MM.1S (cell line): ENCODE measurements around the gene C5AR1.
"Not testable (repeated sequence)": the region's sequence is repeated elsewhere in the genome, so short reads cannot be mapped to it uniquely, and the experiment has no call there.

Experiments used
- DNase-seq: peaks from one replicate; pipeline ENCODE4 v3.0.0-alpha.2; 2015
- H2AFZ ChIP-seq: fragments of 300-600 bp; sonication (generic); 2 replicates; pipeline ENCODE4 v1.6.0; 2016; ENCODE audit warnings: antibody characterized with exemption, low read length
- H3F3A ChIP-seq: fragments of 300-600 bp; sonication (generic); 2 replicates; pipeline ENCODE4 v1.6.1; 2016; ENCODE audit warnings: mild to moderate bottlenecking, antibody characterized with exemption, low read length, moderate library complexity, mixed read lengths; ENCODE audit not compliant: insufficient read depth
- H3K27ac ChIP-seq: fragments of 300-600 bp; sonication (generic); 2 replicates; pipeline ENCODE4 v1.5.1; 2016; ENCODE audit warnings: mild to moderate bottlenecking, low read length
- H3K27me3 ChIP-seq: fragments of 300-600 bp; sonication (generic); replicated peaks from 2 replicates; pipeline ENCODE4 v1.6.0; 2016; ENCODE audit warnings: low read length; ENCODE audit not compliant: insufficient read depth
- H3K36me3 ChIP-seq: fragments of 300-600 bp; sonication (generic); replicated peaks from 2 replicates; pipeline ENCODE4 v1.6.1; 2016; ENCODE audit warnings: mild to moderate bottlenecking, low read length, mixed read lengths; ENCODE audit not compliant: insufficient read depth
- H3K4me1 ChIP-seq: fragments of 300-600 bp; sonication (generic); 2 replicates; pipeline ENCODE4 v1.6.1; 2016; ENCODE audit warnings: low read length, mixed read lengths
- H3K4me2 ChIP-seq: fragments of 300-600 bp; sonication (generic); 2 replicates; pipeline ENCODE4 v1.6.0; 2016; ENCODE audit warnings: low read depth, low read length
- H3K4me3 ChIP-seq: fragments of 300-600 bp; sonication (generic); 2 replicates; pipeline ENCODE4 v1.5.1; 2016; ENCODE audit warnings: low read length, mixed read lengths
- H3K79me2 ChIP-seq: fragments of 300-600 bp; sonication (generic); 2 replicates; pipeline ENCODE4 v1.6.1; 2016; ENCODE audit warnings: mixed run types, low read length, mixed read lengths
- H3K9ac ChIP-seq: fragments of 300-600 bp; sonication (generic); 2 replicates; pipeline ENCODE4 v1.6.1; 2016; ENCODE audit warnings: low read length, mixed read lengths
- H3K9me2 ChIP-seq: fragments of 300-600 bp; sonication (generic); replicated peaks from 2 replicates; pipeline ENCODE4 v1.6.1; 2016; ENCODE audit warnings: mild to moderate bottlenecking, low read length, mixed read lengths; ENCODE audit not compliant: insufficient read depth
- H3K9me3 ChIP-seq: fragments of 300-600 bp; sonication (generic); replicated peaks from 2 replicates; pipeline ENCODE4 v1.6.1; 2016; ENCODE audit warnings: mild to moderate bottlenecking, low read length, mixed read lengths; ENCODE audit not compliant: insufficient read depth
- H4K20me1 ChIP-seq: fragments of 300-600 bp; sonication (generic); 2 replicates; pipeline ENCODE4 v1.6.1; 2016; ENCODE audit warnings: mild to moderate bottlenecking, low read length, moderate library complexity, mixed read lengths; ENCODE audit not compliant: insufficient read depth
- CTCF ChIP-seq: fragments of 300-600 bp; sonication (generic); IDR thresholded peaks from 2 replicates; pipeline ENCODE4 v1.5.1; 2016; ENCODE audit warnings: antibody characterized with exemption, low read length, mixed read lengths
- EZH2 ChIP-seq: fragments of 300-600 bp; sonication (generic); optimal IDR thresholded peaks from 2 replicates; pipeline ENCODE3; 2017; ENCODE audit warnings: low read depth, mild to moderate bottlenecking, antibody characterized with exemption, low read length, mixed read lengths
- EZH2phosphoT487 ChIP-seq: fragments of 300-600 bp; sonication (generic); IDR thresholded peaks from 2 replicates; pipeline ENCODE4 v1.6.1; 2018; ENCODE audit warnings: antibody characterized with exemption, low read length

C5AR1 gene

GRCh38 chr19:47363758-47364531 is 54.3 kb downstream of the C5AR1 start:
- H2AFZ ChIP-seq: no peak overlapping the region
- no peak overlapping the region for H3K4me2 ChIP-seq
- H3K36me3 ChIP-seq: no peaks in the 10 kb centered on the region
- H3K9me3 ChIP-seq: no peaks in the 10 kb centered on the region
- no peaks in the 10 kb centered on the region for H3K4me1 ChIP-seq
- no peaks in the 10 kb centered on the region for H3K9me2 ChIP-seq
- no peak for DNase-seq
- no peak overlapping the region for H3K4me3 ChIP-seq
- no peak overlapping the region for H3K27ac ChIP-seq
- no peak overlapping the region for H3K9ac ChIP-seq
- no peaks in the 10 kb centered on the region for H3K79me2 ChIP-seq
- TF ChIP-seq EZH2phosphoT487 (no peak), CTCF (no peak), EZH2 (no peak)
- H3F3A ChIP-seq: no peaks in the 10 kb centered on the region
- no peaks in the 10 kb centered on the region for H3K27me3 ChIP-seq
- no peaks in the 10 kb centered on the region for H4K20me1 ChIP-seq

GRCh38 chr19:47365455-47365854 is 55.8 kb downstream of the C5AR1 start:
- not testable (repeated sequence) for H3K4me3 ChIP-seq, H3F3A ChIP-seq, H3K9me3 ChIP-seq, H3K4me2 ChIP-seq, H3K9ac ChIP-seq, H2AFZ ChIP-seq, H3K4me1 ChIP-seq, H3K27ac ChIP-seq, DNase-seq, H4K20me1 ChIP-seq, H3K27me3 ChIP-seq, H3K9me2 ChIP-seq, H3K79me2 ChIP-seq, H3K36me3 ChIP-seq

GRCh38 chr19:47370045-47370611 is 60.5 kb downstream of the C5AR1 start:
- no peaks in the 10 kb centered on the region for H3F3A ChIP-seq
- H3K27me3 ChIP-seq: no peaks in the 10 kb centered on the region
- no peak for DNase-seq
- H3K4me1 ChIP-seq: no peaks in the 10 kb centered on the region
- H3K79me2 ChIP-seq: no peaks in the 10 kb centered on the region
- TF ChIP-seq EZH2: no peak
- no peak for TF ChIP-seq EZH2phosphoT487
- no peak for TF ChIP-seq CTCF
- no peaks in the 10 kb centered on the region for H3K36me3 ChIP-seq
- H3K9ac ChIP-seq: no peak overlapping the region
- no peaks in the 10 kb centered on the region for H4K20me1 ChIP-seq
- H3K9me3 ChIP-seq: no peaks in the 10 kb centered on the region
- no peaks in the 10 kb centered on the region for H3K9me2 ChIP-seq
- no peak overlapping the region for H2AFZ ChIP-seq
- H3K4me2 ChIP-seq: no peak overlapping the region
- H3K27ac ChIP-seq: no peak overlapping the region
- H3K4me3 ChIP-seq: no peak overlapping the region

- Histone ChIP-seq H2AFZ (no peak overlapping the region), H3K9me2 (no peaks in the 10 kb centered on the region), H3K4me1 (no peaks in the 10 kb centered on the region), H3K9me3 (no peaks in the 10 kb centered on the region), H3K36me3 (no peaks in the 10 kb centered on the region), H3F3A (no peaks in the 10 kb centered on the region), H3K9ac (no peak overlapping the region), H3K79me2 (no peaks in the 10 kb centered on the region), H4K20me1 (no peaks in the 10 kb centered on the region), H3K27ac (no peak overlapping the region), H3K4me2 (no peak overlapping the region), H3K27me3 (no peaks in the 10 kb centered on the region), H3K4me3 (no peak overlapping the region)
- DNase-seq: no peak
- TF ChIP-seq CTCF: no peak
- TF ChIP-seq EZH2: no peak
- no peak for TF ChIP-seq EZH2phosphoT487
Measured at GRCh38 chr19:47371261-47371660, 61.6 kb downstream of the C5AR1 start.
